Measurements from ENCODE around the gene HRCT1.
A peak's percentile ranks its signal among the peaks of the same experiment; 100 is the strongest.
"Not testable (repeated sequence)": the region's sequence is repeated elsewhere in the genome, so short reads cannot be mapped to it uniquely, and the experiment has no call there.

Gene HRCT1

DNA sequence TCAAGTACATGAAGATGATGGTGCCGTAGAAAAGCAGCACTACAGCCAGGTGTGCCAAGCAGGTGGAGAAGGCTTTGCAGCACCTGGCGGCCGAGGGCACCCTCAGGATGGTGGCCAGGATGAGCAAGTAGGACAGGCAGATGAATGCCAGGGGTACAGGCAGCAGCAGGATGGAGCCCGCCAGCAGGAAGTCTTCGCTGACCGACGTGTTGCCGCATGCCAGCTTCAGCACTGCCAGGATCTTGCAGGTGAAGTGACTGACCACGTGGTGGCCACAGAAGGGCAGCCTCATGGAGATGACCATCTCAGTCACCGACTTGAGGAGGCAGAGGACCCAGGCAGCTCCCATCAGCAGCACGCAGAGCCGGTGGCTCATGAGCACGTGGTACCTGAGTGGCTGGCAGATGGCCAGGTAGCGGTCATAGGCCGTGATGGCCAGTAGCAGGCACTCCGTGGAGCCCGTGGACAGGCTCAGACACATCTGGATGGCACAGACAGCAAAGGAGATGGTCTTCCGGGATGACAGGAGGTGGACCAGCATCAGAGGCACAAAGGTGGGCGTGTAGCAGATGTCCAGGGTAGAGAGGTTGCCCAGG lies 36.3 kb upstream of the HRCT1 start:
- no peak overlapping the region for H3K4me3 ChIP-seq (replicated peaks; ENCODE audit: low read depth, low read length)
- DNase-seq (ENCODE audit: extremely low read depth, low read depth) = no peak
- TF ChIP-seq, protein P1, sequence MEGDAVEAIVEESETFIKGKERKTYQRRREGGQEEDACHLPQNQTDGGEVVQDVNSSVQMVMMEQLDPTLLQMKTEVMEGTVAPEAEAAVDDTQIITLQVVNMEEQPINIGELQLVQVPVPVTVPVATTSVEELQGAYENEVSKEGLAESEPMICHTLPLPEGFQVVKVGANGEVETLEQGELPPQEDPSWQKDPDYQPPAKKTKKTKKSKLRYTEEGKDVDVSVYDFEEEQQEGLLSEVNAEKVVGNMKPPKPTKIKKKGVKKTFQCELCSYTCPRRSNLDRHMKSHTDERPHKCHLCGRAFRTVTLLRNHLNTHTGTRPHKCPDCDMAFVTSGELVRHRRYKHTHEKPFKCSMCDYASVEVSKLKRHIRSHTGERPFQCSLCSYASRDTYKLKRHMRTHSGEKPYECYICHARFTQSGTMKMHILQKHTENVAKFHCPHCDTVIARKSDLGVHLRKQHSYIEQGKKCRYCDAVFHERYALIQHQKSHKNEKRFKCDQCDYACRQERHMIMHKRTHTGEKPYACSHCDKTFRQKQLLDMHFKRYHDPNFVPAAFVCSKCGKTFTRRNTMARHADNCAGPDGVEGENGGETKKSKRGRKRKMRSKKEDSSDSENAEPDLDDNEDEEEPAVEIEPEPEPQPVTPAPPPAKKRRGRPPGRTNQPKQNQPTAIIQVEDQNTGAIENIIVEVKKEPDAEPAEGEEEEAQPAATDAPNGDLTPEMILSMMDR (IDR thresholded peaks at IDR 0.05; ENCODE audit: low read depth, low read length, missing control alignments) = no peak

DNA sequence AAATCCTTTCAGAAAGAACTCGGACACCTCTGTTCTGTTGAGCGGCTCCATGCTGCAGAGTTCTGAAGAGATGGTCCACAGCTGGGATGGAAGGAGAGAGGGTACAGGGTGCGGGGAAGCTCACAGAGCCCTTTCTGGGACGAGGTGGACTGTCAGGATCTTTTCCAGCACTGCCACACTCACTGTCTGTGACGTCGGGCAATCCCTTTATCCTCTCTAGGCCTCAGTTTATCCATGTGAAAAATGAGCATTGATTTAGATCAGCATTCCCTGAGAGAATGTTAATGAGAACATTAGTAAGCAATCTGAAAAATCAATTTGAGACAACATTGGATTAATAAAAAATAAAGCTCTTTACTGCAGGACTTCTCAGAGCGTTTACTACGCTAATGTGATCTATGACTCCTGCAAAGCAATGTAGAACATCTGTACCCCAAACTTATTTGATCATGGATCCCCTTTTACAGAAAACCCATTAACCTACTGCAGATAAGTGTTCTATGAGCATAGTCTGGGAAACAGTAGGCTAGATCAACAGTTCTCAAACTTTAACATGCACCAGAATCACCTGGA lies 35.6 kb upstream of the HRCT1 start, which contains the start of gene OR13J1:
Gene OR13J1, minus strand, starts transcription at position 51 of the 573 bp plus-strand sequence. Its CDS starts 0 bp downstream, at position 51.
- no peak within 1 kb of the TSS for H3K4me3 ChIP-seq (replicated peaks; ENCODE audit: low read depth, low read length)
- no peak for DNase-seq (ENCODE audit: extremely low read depth, low read depth)
- TF ChIP-seq, protein P1 (IDR thresholded peaks at IDR 0.05; ENCODE audit: low read depth, low read length, missing control alignments) = no peak

DNA sequence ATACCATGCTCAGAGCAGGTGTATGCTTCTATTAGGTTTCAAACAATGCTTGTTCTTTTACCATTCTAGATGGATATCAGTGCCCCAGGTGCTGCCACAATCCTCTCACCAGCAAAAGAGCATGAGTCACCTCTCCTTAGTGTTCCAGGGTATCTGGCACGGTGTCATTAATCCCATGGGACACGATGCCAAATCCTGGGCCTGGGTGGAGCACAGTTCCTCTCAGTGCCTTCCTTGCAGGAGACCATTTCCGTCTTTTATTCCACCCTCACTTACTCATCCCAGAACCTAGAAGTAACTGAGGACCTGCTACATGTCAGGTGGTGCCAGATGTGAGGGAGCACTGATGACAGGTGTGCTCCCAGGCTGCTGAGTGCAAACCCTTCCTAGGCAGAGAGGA lies 34.5 kb upstream of the HRCT1 start:
- TF ChIP-seq, protein P1 (IDR thresholded peaks at IDR 0.05; ENCODE audit: low read depth, low read length, missing control alignments) = no peak
- H3K4me3 ChIP-seq (replicated peaks; ENCODE audit: low read depth, low read length) = no peak overlapping the region
- DNase-seq (ENCODE audit: extremely low read depth, low read depth) = no peak

DNA sequence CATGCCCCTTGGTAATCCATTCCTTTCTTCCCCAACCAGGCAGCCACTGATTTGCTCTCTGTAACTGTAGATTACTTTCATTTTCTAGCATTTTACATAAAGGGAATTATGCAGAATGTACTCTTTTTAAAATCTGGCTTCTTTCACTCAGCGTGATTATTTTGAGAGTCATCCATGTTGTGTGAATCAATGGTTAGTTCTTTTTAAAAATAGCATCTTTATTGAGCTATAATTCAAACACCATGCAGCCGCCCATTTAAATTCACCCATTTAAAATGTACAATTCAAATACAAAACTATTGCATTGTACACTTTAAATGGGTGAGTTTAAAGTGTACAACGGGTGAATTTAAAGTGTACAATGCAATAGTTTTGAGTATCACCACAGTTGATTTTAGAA lies 33.5 kb upstream of the HRCT1 start:
- no peak overlapping the region for H3K4me3 ChIP-seq (replicated peaks; ENCODE audit: low read depth, low read length)
- TF ChIP-seq, protein P1 (IDR thresholded peaks at IDR 0.05; ENCODE audit: low read depth, low read length, missing control alignments) = no peak
- no peak for DNase-seq (ENCODE audit: extremely low read depth, low read depth)

DNA sequence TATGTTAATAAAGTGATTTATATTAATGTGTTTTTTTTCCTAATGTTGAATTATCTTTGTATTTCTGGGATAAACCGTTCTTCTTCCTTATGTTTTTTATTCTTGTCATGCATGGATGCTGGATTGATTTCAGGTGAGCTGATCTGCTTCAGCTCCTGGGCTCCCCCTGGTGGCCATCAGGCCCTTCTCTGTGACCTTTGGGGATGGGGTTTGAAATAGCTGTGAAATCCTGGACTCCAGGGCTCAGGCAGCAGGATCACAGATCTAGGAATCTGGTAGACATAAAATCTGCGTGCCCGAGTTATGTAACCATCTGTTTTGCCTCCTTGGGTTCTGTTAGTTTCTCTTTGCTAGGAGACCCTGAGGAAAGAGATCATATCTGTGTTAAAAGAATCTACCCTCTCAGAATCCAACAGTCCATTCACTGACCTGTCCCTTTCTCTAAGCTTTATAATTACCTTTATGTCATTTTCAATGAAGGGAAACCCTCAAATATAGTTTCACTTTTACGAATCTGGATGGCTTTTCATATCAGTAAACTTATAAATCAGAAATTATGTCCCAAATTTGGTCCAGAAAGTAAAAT lies 23.6 kb upstream of the HRCT1 start:
- DNase-seq (ENCODE audit: extremely low read depth, low read depth) = peak; percentile 36
- H3K4me3 ChIP-seq (replicated peaks; ENCODE audit: low read depth, low read length) = no peak overlapping the region
- TF ChIP-seq, protein P1 (IDR thresholded peaks at IDR 0.05; ENCODE audit: low read depth, low read length, missing control alignments) = peak; percentile 99

DNA sequence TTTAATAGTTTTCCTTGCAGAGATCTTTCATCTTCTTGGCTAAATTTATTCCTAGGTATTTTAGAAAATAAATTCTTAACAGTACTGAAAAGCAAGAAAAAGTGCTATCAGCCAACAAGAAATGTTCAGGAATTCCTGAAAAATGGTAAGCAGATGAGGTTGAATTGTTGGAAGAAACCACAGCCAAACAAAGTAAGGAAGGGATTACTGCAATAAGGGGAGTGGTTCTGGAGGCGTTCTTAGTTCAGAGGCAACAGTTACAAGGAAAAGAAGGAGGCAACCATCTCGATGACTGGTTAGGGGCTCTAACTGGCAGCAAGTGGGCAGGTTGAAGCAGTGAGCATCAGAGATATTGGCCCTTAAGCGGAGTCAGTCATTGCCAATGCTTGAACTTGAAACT lies 23.0 kb upstream of the HRCT1 start:
- no peak for DNase-seq (ENCODE audit: extremely low read depth, low read depth)
- TF ChIP-seq, protein P1 (IDR thresholded peaks at IDR 0.05; ENCODE audit: low read depth, low read length, missing control alignments) = no peak
- H3K4me3 ChIP-seq (replicated peaks; ENCODE audit: low read depth, low read length) = no peak overlapping the region

DNA sequence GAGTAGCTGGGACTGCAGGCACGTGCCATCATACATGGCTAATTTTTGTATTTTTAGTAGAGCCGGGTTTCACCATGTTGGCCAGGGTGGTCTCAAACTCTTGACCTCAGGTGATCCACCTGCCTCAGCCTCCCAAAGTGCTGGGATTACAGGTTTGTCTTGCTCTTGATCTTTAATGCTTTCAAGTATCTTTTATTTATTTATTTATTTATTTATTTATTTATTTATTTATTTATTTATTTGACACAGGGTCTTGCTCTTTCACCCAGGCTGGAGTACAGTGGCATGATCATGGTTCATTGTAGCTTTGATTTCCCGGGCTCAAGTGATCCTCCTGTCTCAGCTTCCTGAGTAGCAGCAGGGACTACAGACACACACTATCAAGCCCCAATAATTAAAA lies 21.1 kb upstream of the HRCT1 start:
- not testable (repeated sequence) for H3K4me3 ChIP-seq (replicated peaks; ENCODE audit: low read depth, low read length); DNase-seq (ENCODE audit: extremely low read depth, low read depth)
